UCSD-AML1 (cell line): ENCODE results near the gene CORO7.
A peak's percentile ranks its signal among the peaks of the same experiment; 100 is the strongest.
"Not testable (repeated sequence)": the region's sequence is repeated elsewhere in the genome, so short reads cannot be mapped to it uniquely, and the experiment has no call there.

Experiments used
- DNase-seq: peaks from one replicate; lab custom pipeline; 2025; ENCODE audit not compliant: unreplicated experiment; lab: John Stamatoyannopoulos, UW

Gene CORO7

GRCh38 chr16:4340443-4340842 is 76.0 kb downstream of the CORO7 start:
- no peak for DNase-seq

- DNase-seq, result no peak
These were observed 76.5 kb downstream of the CORO7 start for GRCh38 chr16:4339909-4340308.

GRCh38 chr16:4339455-4339854 is 76.9 kb downstream of the CORO7 start:
- no peak for DNase-seq

- DNase-seq, result no peak
These were observed 77.6 kb downstream of the CORO7 start for GRCh38 chr16:4338712-4339299.

- no peak for DNase-seq
These were observed 78.2 kb downstream of the CORO7 start for GRCh38 chr16:4338125-4338582.

GRCh38 chr16:4337540-4338088 is 78.8 kb downstream of the CORO7 start:
- no peak for DNase-seq

GRCh38 chr16:4336701-4337539 is 79.5 kb downstream of the CORO7 start:
- DNase-seq, result no peak

- no peak for DNase-seq
These were observed 81.5 kb downstream of the CORO7 start for GRCh38 chr16:4334724-4335495.

GRCh38 chr16:4333714-4334113 is 82.7 kb downstream of the CORO7 start:
- DNase-seq, result not testable (repeated sequence)

- DNase-seq, result no peak
These were observed 83.1 kb downstream of the CORO7 start for GRCh38 chr16:4333308-4333638.

GRCh38 chr16:4332623-4333307 is 83.6 kb downstream of the CORO7 start:
- no peak for DNase-seq

GRCh38 chr16:4332083-4332482 is 84.3 kb downstream of the CORO7 start:
- DNase-seq, result no peak

- peak; percentile 71 for DNase-seq
These were observed 86.0 kb downstream of the CORO7 start for GRCh38 chr16:4330277-4330874.

GRCh38 chr16:4328782-4329775 is 87.3 kb downstream of the CORO7 start:
- no peak for DNase-seq

- DNase-seq, result peak; percentile 79
These were observed 88.2 kb downstream of the CORO7 start for GRCh38 chr16:4328046-4328781.

GRCh38 chr16:4327386-4328045 is 88.9 kb downstream of the CORO7 start:
- no peak for DNase-seq

- DNase-seq, result no peak
These were observed 91.1 kb downstream of the CORO7 start for GRCh38 chr16:4325253-4325758.
